Astrocyte of the cerebellum (primary cell): ENCODE results near the gene HOXD12.
A peak's percentile ranks its signal among the peaks of the same experiment; 100 is the strongest.

Experiments
- DNase-seq: peaks from one replicate; pipeline ENCODE4 v3.0.0-alpha.2; 2011; ENCODE audit warnings: low read depth
- H3K4me3 ChIP-seq: 2 replicates; pipeline ENCODE4 v1.5.1; 2011; ENCODE audit warnings: mild to moderate bottlenecking, low read depth, low read length, moderate library complexity
- in situ Hi-C: cut with HindIII; loops from 2 replicates; pipeline ENCODE4 v1.10.0; 2017; ENCODE audit warnings: low sequenced_read_pairs
- TF ChIP-seq, protein P1 (sequence below): IDR thresholded peaks from 2 replicates; pipeline ENCODE4 v1.5.1; 2012; ENCODE audit warnings: low read length, low read depth, moderate library complexity, mild to moderate bottlenecking; ENCODE audit errors: missing control alignments

The HOXD12 gene

DNA sequence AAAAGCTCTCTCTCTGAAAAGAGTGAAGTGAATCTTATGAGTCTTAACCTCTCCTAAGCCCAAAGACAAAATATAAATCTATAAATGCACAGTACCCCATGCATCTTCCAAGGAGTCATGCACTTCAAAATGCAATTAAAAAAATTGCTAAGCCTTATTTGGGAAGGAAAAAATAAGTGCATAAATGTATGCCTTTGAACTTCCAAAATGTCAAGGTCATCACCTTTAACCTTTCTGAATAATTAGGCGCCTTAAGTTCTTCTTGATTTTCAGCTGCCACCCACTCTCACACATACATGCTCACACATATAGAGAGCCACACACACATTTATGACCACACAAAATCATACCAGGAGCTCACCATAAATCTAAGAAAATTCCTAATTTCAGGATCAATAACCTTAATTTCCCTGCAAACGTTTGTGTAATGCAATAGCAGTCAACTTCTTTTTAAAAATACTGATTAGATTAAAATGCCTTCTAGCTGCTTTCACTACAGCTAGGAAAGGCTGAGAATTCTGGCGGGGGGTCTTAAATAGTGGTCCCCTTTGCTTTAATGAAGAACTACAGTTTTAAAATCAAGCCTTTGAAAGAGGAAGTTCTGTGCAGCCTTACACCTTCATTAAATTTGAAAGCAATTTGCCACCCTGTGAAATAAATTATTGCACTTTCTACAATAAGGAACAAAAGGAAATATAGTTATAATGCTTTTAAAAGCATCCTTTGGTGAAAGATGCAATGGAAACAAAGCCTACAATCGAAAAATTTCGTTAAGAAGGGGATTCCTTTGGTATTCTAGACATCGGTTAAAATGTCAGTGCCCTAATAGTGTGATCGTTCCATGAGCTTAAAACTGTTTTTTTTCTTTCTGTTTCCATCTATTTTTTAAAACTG, 11.1 kb downstream of the HOXD12 start:
- TF ChIP-seq, protein P1, sequence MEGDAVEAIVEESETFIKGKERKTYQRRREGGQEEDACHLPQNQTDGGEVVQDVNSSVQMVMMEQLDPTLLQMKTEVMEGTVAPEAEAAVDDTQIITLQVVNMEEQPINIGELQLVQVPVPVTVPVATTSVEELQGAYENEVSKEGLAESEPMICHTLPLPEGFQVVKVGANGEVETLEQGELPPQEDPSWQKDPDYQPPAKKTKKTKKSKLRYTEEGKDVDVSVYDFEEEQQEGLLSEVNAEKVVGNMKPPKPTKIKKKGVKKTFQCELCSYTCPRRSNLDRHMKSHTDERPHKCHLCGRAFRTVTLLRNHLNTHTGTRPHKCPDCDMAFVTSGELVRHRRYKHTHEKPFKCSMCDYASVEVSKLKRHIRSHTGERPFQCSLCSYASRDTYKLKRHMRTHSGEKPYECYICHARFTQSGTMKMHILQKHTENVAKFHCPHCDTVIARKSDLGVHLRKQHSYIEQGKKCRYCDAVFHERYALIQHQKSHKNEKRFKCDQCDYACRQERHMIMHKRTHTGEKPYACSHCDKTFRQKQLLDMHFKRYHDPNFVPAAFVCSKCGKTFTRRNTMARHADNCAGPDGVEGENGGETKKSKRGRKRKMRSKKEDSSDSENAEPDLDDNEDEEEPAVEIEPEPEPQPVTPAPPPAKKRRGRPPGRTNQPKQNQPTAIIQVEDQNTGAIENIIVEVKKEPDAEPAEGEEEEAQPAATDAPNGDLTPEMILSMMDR: no peak
- in situ Hi-C loops: loop anchor here (25.0 kb wide), 1 partner anchor 1027 kb away; no protein-coding TSS in a partner anchor
- no peak for DNase-seq
- no peak overlapping the region for H3K4me3 ChIP-seq

DNA sequence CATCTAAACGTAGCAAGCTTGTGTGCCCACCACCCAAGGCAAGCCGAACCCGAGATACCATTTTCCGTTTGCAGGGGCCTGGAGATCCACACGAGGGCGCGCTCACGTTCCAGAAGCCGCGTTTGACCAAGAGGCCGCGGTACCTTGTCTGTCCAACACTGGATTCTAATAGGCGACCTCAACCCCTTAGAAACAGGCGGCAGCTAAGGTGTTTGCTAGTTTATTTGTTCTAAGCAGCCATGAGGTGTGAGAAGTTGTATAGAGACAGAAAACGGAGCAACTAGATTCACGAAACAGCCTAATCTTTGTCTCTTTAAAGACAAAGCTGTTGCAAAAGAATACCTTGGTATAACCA, 11.7 kb downstream of the HOXD12 start:
- no peak for DNase-seq
- in situ Hi-C loops: loop anchor here (25.0 kb wide), 1 partner anchor 1026 kb away; no protein-coding TSS in a partner anchor
- TF ChIP-seq, protein P1: peak; percentile 66
- no peak overlapping the region for H3K4me3 ChIP-seq

DNA sequence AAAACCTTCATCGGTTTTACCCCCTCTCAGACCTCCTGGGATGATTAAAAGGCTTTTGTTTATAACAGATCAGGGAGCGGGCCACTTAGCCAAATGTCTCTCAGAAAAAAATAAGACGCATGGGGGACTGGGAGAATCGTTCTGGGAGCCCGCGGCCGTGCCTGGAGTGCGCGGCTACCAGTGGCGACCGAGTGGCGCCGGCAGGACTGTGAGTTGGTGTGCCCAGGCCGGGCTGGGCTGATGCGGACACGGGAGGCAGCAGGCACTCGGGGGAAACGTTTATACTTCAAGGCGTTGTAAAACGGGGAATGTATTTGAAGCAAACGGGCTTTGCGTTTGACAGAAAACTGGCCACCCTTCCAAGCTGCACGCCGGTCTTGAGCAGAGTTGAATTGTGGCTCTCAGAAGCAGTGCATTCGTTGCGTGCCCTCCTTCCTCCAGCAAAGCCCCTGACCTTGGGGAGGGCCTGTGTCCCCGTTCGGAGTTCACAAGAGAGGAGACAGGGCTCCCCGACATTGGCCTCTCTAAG, 12.3 kb downstream of the HOXD12 start:
- in situ Hi-C loops: loop anchor here (25.0 kb wide), 1 partner anchor 1025 kb away; no protein-coding TSS in a partner anchor

DNA sequence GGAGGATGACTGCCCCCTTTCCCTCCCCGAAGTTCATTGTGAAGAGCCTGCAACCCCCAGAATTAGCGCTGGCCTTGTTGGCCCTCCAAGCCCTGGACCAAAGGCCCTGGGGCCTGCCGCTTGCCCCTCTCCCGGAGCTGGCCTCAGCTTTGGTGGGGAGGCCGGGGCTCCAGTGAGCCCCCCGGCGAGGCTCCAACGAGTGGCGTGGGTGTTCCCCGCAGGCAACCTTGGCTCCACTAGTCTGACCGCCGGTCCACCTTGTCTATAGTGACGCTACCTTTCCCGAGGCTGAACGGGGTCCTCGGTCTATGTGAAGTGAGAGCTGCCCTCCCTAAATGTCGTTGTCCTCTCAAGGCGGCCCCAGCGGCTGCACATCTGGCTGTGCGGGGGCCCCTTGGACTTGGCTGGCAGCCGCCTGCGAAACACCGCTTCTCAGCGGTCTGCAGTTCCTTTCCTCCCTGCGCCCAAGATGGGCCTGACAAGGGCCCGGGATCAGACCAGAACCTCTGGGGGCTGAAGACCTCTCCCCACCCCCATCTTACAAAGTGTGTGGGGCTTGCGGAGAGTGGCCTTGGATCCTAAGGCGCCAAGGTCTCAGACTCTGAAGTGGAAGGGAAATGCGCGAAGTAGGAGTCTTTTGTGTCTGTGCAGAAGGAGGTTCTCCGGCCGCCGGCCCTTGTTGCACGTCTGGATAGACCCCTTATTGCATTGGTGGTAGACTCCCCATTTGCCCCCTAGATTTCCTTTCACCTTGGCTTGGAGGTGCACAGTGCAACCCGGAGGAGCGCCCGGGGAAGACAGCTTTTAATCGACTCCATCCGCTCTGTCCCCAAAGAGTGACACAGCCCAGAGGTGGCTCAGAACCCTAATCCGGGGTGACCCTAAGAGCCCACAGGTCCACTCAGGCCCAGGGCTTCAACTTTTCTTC, 13.0 kb downstream of the HOXD12 start:
- H3K4me3 ChIP-seq: no peak overlapping the region
- TF ChIP-seq, protein P1: no peak
- in situ Hi-C loops: loop anchor here (25.0 kb wide), 1 partner anchor 1025 kb away; no protein-coding TSS in a partner anchor
- no peak for DNase-seq

More for the DNA sequence above, 12.3 kb downstream of the HOXD12 start:
- DNase-seq: no peak
- TF ChIP-seq, protein P1: no peak
- no peak overlapping the region for H3K4me3 ChIP-seq

DNA sequence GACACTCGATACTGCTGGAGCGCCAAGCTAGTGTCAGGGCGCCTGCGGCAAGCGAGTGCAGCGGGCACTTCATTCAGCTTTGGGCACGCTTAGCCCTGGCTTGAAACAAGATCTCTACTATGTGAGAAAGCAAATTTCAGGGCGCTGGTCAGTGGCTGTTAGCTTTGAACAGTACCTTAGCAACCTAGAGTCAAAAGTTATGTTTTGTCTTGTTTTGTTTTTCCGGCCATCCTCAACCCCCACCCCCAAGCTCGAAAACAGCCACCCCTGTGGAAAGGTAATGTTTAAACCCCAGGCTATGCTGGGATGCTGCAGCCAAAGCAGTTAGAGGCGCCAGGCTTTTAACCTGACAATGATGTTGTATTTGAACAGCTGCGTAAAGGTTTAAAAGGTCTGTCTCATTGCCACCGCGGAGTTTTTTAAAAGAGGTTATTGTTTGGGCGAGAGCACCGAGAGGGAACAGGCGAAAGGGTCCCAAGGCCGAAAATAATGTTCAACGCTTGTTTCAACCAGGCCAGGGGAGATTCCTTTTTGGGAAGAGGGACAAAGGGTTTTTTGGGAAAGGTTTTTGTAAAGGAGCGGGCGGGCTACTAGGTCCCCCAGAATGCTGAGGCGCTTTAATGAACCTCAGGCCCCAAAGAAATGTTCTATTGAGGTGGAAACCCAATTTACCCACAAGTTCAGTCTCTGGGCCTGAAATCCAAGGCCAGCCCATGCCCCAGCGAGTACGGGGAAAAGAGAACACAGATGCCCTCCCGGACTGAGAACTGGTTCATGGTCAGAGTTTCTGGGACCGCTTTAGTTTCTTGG, 14.7 kb downstream of the HOXD12 start:
- H3K4me3 ChIP-seq: no peak overlapping the region
- no peak for DNase-seq
- in situ Hi-C loops: loop anchor here (25.0 kb wide), 1 partner anchor 1023 kb away; no protein-coding TSS in a partner anchor
- TF ChIP-seq, protein P1: no peak
